Measurements from ENCODE around the gene DRD2. TPM values are rescaled to one million over a fixed set of nuclear protein-coding genes. Genes with fewer than 3 reads are reported as not detected.

Gene DRD2
- total and polyA plus RNA-seq, 2 experiments from 2014 or later: 0.59 to 0.67 TPM

DNA sequence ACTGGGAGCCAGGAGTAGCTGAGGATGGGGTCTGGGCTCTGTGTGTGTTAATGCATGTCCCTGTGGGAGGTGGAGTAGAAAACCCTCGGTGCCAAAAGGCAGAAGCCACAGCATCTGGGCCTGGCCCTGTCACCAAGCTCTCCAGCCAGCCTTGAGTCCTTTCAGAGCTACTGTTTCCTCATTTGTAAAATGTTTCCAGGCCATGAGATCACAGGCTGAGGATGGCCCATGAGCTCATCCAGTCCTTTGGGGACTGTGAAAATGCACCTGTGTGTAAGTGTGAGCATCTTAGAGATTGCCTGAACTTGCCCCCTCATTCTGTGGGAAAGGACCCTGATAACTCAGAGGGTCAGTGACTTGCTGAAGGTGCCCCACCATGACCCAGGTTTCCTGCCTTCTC is 78.5 kb downstream of the DRD2 start:
- no peak overlapping the region for H2AFZ ChIP-seq
- TF ChIP-seq EZH2 (IDR thresholded peaks at IDR 0.05; ENCODE audit: borderline replicate concordance): no peak
- TF ChIP-seq EZH2phosphoT487 (IDR thresholded peaks at IDR 0.05; ENCODE audit: low read depth, severe bottlenecking, unreplicated experiment): no peak
- TF ChIP-seq, protein P1, sequence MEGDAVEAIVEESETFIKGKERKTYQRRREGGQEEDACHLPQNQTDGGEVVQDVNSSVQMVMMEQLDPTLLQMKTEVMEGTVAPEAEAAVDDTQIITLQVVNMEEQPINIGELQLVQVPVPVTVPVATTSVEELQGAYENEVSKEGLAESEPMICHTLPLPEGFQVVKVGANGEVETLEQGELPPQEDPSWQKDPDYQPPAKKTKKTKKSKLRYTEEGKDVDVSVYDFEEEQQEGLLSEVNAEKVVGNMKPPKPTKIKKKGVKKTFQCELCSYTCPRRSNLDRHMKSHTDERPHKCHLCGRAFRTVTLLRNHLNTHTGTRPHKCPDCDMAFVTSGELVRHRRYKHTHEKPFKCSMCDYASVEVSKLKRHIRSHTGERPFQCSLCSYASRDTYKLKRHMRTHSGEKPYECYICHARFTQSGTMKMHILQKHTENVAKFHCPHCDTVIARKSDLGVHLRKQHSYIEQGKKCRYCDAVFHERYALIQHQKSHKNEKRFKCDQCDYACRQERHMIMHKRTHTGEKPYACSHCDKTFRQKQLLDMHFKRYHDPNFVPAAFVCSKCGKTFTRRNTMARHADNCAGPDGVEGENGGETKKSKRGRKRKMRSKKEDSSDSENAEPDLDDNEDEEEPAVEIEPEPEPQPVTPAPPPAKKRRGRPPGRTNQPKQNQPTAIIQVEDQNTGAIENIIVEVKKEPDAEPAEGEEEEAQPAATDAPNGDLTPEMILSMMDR (IDR thresholded peaks at IDR 0.05; ENCODE audit: poor library complexity): no peak
- WGBS (ENCODE audit: low lambda C conversion rate, missing lambda C conversion rate): 75% methylated on average over 1 of the region's 1 CpG
- H3K9me3 ChIP-seq (ENCODE audit: low read depth): no peaks in the 10 kb centered on the region
- no peaks in the 10 kb centered on the region for H3K36me3 ChIP-seq (replicated peaks; ENCODE audit: insufficient read depth, low read depth)
- no peak overlapping the region for H3K4me2 ChIP-seq
- H3K4me1 ChIP-seq (ENCODE audit: insufficient read depth): no peaks in the 10 kb centered on the region
- DNase-seq (ENCODE audit: low spot score): no peak
- no peaks in the 10 kb centered on the region for H3K79me2 ChIP-seq
- H3K4me3 ChIP-seq: no peak overlapping the region
- H3K27me3 ChIP-seq: no peaks in the 10 kb centered on the region
- H4K20me1 ChIP-seq (ENCODE audit: insufficient read depth, poor library complexity, severe bottlenecking): no peaks in the 10 kb centered on the region
- H3K9me2 ChIP-seq (replicated peaks; ENCODE audit: insufficient read depth): no peaks in the 10 kb centered on the region
- H3K27ac ChIP-seq: no peak overlapping the region

DNA sequence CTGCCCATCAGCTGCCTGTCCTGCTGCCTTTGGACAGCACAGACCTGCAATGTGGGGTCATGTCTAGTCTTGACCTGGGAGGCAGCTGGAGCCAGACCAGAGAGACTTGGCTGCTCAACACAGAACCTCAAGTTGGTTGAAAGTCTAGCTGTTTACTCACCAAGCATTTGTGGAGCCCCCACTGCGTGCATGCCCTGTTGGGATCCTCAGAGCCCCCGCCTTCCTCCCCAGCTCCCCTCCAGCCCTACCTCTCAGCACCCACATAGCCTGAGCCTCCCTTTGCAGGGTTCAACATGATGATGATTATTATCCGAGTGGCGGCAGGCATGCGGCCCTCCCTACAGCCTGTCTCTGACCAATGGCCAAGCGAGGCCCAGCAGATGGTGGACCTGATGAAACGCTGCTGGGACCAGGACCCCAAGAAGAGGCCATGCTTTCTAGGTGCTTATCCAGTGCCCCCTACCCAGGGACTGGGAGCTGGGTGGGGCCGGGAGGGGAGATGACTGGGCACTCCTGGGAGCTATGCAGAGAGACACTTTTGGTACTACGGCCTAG is 79.3 kb downstream of the DRD2 start:
- no peak overlapping the region for H3K4me2 ChIP-seq
- H4K20me1 ChIP-seq (ENCODE audit: insufficient read depth, poor library complexity, severe bottlenecking): no peaks in the 10 kb centered on the region
- H3K9me3 ChIP-seq (ENCODE audit: low read depth): no peaks in the 10 kb centered on the region
- no peaks in the 10 kb centered on the region for H3K9me2 ChIP-seq (replicated peaks; ENCODE audit: insufficient read depth)
- H3K36me3 ChIP-seq (replicated peaks; ENCODE audit: insufficient read depth, low read depth): no peaks in the 10 kb centered on the region
- no peaks in the 10 kb centered on the region for H3K79me2 ChIP-seq
- H3K27me3 ChIP-seq: no peaks in the 10 kb centered on the region
- H2AFZ ChIP-seq: no peak overlapping the region
- no peak overlapping the region for H3K4me3 ChIP-seq
- 95% methylated on average over 9 of the region's 9 CpGs for WGBS (ENCODE audit: low lambda C conversion rate, missing lambda C conversion rate)
- H3K4me1 ChIP-seq (ENCODE audit: insufficient read depth): no peaks in the 10 kb centered on the region
- TF ChIP-seq EZH2 (IDR thresholded peaks at IDR 0.05; ENCODE audit: borderline replicate concordance) (no peak), EZH2phosphoT487 (IDR thresholded peaks at IDR 0.05; ENCODE audit: low read depth, severe bottlenecking, unreplicated experiment) (no peak)
- TF ChIP-seq, protein P1 (IDR thresholded peaks at IDR 0.05; ENCODE audit: poor library complexity): no peak
- no peak overlapping the region for H3K27ac ChIP-seq
- no peak for DNase-seq (ENCODE audit: low spot score)

DNA sequence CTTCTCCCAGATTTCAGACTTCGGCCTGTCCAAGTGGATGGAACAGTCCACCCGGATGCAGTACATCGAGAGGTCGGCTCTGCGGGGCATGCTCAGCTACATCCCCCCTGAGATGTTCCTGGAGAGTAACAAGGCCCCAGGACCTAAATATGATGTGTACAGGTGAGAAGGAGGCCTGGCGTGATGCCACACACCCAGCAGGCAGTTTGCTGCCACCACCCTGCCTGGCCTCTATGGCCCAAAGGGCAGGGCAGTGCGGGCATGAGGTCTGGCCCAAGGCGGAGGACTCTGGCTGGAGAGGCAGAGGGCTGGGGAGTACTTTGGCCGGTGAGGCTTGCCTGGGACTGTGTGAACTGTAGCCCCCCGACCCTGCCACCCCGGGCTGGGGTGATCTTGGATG is 80.3 kb downstream of the DRD2 start:
- TF ChIP-seq EZH2 (IDR thresholded peaks at IDR 0.05; ENCODE audit: borderline replicate concordance) (no peak), EZH2phosphoT487 (IDR thresholded peaks at IDR 0.05; ENCODE audit: low read depth, severe bottlenecking, unreplicated experiment) (no peak)
- TF ChIP-seq, protein P1 (IDR thresholded peaks at IDR 0.05; ENCODE audit: poor library complexity): no peak
- Histone ChIP-seq H3K27me3 (no peaks in the 10 kb centered on the region), H4K20me1 (ENCODE audit: insufficient read depth, poor library complexity, severe bottlenecking) (no peaks in the 10 kb centered on the region), H3K79me2 (no peaks in the 10 kb centered on the region), H3K9me2 (replicated peaks; ENCODE audit: insufficient read depth) (no peaks in the 10 kb centered on the region), H3K27ac (no peak overlapping the region), H3K4me3 (no peak overlapping the region), H3K9me3 (ENCODE audit: low read depth) (no peaks in the 10 kb centered on the region), H3K4me2 (no peak overlapping the region), H3K4me1 (ENCODE audit: insufficient read depth) (no peaks in the 10 kb centered on the region), H2AFZ (no peak overlapping the region), H3K36me3 (replicated peaks; ENCODE audit: insufficient read depth, low read depth) (no peaks in the 10 kb centered on the region)
- DNase-seq (ENCODE audit: low spot score): no peak
- 96% methylated on average over 11 of the region's 11 CpGs for WGBS (ENCODE audit: low lambda C conversion rate, missing lambda C conversion rate)
